ENCODE measurements around the gene PLCD3.

DNA sequence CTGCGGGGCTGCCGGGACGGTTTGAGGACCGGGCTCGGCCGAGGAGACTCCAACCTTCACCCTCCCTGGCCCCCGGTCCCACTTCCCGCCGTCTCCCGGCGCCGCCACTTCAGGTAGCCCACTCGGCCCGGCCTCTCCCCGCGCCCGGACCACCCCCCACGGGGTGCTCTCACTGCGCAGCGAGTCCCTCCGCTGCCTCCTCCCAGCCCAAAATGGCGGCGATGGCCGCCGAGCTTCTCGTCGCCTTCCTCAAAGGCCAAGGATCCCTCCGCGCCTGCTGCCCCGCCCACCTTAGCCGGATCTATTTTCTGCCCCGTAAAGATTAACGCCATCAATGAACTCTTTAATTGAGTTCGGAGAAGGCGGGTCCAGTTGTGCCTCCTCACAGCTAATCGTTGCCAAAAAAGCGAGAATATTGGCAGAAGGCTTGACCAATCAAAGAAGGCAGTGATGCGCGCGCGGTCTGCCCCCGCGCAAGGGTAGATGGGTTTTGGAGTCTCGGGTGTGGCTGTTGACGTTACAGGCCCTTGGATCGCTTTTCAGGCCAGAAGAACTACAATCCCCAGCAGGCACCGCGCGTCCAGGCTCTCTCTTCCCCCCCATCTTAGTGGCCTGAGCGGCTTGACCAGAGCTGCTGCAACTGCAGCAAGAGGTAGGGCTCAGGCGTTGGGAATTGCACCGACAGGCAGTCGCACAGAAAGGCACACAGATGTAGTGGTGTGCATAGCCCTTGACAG is 29.1 kb upstream of the PLCD3 start, which contains the start of gene HEXIM2:
- TF ChIP-seq, protein P1, sequence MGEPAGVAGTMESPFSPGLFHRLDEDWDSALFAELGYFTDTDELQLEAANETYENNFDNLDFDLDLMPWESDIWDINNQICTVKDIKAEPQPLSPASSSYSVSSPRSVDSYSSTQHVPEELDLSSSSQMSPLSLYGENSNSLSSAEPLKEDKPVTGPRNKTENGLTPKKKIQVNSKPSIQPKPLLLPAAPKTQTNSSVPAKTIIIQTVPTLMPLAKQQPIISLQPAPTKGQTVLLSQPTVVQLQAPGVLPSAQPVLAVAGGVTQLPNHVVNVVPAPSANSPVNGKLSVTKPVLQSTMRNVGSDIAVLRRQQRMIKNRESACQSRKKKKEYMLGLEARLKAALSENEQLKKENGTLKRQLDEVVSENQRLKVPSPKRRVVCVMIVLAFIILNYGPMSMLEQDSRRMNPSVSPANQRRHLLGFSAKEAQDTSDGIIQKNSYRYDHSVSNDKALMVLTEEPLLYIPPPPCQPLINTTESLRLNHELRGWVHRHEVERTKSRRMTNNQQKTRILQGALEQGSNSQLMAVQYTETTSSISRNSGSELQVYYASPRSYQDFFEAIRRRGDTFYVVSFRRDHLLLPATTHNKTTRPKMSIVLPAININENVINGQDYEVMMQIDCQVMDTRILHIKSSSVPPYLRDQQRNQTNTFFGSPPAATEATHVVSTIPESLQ (CRISPR knock-in tag; IDR thresholded peaks at IDR 0.05), result no peak
- TF ChIP-seq MXD4 (CRISPR knock-in tag; IDR thresholded peaks at IDR 0.05; ENCODE audit: borderline replicate concordance) (no peak), SP1 (CRISPR knock-in tag; conservative IDR thresholded peaks at IDR 0.05) (peak; percentile 98), TCF7 (CRISPR knock-in tag; IDR thresholded peaks at IDR 0.05; ENCODE audit: low read depth) (no peak), IRF2 (CRISPR knock-in tag; IDR thresholded peaks at IDR 0.05; ENCODE audit: borderline replicate concordance, low read depth) (no peak)
- TF ChIP-seq, protein P2, sequence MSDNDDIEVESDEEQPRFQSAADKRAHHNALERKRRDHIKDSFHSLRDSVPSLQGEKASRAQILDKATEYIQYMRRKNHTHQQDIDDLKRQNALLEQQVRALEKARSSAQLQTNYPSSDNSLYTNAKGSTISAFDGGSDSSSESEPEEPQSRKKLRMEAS (CRISPR knock-in tag; IDR thresholded peaks at IDR 0.05), result peak; percentile 64; the same call in 1 of the 2 replicates
- TF ChIP-seq, protein P3, sequence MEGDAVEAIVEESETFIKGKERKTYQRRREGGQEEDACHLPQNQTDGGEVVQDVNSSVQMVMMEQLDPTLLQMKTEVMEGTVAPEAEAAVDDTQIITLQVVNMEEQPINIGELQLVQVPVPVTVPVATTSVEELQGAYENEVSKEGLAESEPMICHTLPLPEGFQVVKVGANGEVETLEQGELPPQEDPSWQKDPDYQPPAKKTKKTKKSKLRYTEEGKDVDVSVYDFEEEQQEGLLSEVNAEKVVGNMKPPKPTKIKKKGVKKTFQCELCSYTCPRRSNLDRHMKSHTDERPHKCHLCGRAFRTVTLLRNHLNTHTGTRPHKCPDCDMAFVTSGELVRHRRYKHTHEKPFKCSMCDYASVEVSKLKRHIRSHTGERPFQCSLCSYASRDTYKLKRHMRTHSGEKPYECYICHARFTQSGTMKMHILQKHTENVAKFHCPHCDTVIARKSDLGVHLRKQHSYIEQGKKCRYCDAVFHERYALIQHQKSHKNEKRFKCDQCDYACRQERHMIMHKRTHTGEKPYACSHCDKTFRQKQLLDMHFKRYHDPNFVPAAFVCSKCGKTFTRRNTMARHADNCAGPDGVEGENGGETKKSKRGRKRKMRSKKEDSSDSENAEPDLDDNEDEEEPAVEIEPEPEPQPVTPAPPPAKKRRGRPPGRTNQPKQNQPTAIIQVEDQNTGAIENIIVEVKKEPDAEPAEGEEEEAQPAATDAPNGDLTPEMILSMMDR (IDR thresholded peaks at IDR 0.05), result no peak
- TF ChIP-seq, protein P4, sequence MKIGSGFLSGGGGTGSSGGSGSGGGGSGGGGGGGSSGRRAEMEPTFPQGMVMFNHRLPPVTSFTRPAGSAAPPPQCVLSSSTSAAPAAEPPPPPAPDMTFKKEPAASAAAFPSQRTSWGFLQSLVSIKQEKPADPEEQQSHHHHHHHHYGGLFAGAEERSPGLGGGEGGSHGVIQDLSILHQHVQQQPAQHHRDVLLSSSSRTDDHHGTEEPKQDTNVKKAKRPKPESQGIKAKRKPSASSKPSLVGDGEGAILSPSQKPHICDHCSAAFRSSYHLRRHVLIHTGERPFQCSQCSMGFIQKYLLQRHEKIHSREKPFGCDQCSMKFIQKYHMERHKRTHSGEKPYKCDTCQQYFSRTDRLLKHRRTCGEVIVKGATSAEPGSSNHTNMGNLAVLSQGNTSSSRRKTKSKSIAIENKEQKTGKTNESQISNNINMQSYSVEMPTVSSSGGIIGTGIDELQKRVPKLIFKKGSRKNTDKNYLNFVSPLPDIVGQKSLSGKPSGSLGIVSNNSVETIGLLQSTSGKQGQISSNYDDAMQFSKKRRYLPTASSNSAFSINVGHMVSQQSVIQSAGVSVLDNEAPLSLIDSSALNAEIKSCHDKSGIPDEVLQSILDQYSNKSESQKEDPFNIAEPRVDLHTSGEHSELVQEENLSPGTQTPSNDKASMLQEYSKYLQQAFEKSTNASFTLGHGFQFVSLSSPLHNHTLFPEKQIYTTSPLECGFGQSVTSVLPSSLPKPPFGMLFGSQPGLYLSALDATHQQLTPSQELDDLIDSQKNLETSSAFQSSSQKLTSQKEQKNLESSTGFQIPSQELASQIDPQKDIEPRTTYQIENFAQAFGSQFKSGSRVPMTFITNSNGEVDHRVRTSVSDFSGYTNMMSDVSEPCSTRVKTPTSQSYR (CRISPR knock-in tag; IDR thresholded peaks at IDR 0.05), result no peak
- TF ChIP-seq, protein P5, sequence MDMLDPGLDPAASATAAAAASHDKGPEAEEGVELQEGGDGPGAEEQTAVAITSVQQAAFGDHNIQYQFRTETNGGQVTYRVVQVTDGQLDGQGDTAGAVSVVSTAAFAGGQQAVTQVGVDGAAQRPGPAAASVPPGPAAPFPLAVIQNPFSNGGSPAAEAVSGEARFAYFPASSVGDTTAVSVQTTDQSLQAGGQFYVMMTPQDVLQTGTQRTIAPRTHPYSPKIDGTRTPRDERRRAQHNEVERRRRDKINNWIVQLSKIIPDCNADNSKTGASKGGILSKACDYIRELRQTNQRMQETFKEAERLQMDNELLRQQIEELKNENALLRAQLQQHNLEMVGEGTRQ (CRISPR knock-in tag; IDR thresholded peaks at IDR 0.05), result no peak
- TF ChIP-seq, protein P6, sequence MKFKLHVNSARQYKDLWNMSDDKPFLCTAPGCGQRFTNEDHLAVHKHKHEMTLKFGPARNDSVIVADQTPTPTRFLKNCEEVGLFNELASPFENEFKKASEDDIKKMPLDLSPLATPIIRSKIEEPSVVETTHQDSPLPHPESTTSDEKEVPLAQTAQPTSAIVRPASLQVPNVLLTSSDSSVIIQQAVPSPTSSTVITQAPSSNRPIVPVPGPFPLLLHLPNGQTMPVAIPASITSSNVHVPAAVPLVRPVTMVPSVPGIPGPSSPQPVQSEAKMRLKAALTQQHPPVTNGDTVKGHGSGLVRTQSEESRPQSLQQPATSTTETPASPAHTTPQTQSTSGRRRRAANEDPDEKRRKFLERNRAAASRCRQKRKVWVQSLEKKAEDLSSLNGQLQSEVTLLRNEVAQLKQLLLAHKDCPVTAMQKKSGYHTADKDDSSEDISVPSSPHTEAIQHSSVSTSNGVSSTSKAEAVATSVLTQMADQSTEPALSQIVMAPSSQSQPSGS (CRISPR knock-in tag; IDR thresholded peaks at IDR 0.05; ENCODE audit: borderline replicate concordance, low read depth), result no peak; the same call in 1 of the 2 replicates

Measured in WTC11 (cell line).